NT2/D1 (cell line): ENCODE measurements around the gene LMOD2.

Experiments used
- DNase-seq: peaks from one replicate; pipeline ENCODE4 v3.0.0-alpha.2; 2011; ENCODE audit warnings: low read depth, low spot score
- H3K27me3 ChIP-seq: 2 replicates; pipeline ENCODE4 v1.6.0; 2011; ENCODE audit warnings: mild to moderate bottlenecking; ENCODE audit not compliant: insufficient read length, insufficient read depth
- H3K36me3 ChIP-seq: 2 replicates; pipeline ENCODE4 v1.6.1; 2011; ENCODE audit warnings: mild to moderate bottlenecking, low read length, mixed read lengths; ENCODE audit not compliant: insufficient read depth, insufficient read length
- H3K4me1 ChIP-seq: 2 replicates; pipeline ENCODE4 v1.5.1; 2011; ENCODE audit not compliant: insufficient read depth, insufficient read length
- H3K4me3 ChIP-seq: 2 replicates; pipeline ENCODE4 v1.5.1; 2011; ENCODE audit warnings: low read depth; ENCODE audit not compliant: insufficient read length
- H3K9ac ChIP-seq: 2 replicates; pipeline ENCODE4 v1.6.0; 2011; ENCODE audit warnings: low read depth; ENCODE audit not compliant: insufficient read length
- H3K9me3 ChIP-seq: 2 replicates; pipeline ENCODE4 v1.5.1; 2011; ENCODE audit warnings: mild to moderate bottlenecking, low read length; ENCODE audit not compliant: insufficient read depth
- SUZ12 ChIP-seq: IDR thresholded peaks from 2 replicates; pipeline ENCODE4 v1.6.1; 2011; ENCODE audit not compliant: insufficient read length, insufficient read depth; ENCODE audit errors: extremely low read depth
- YY1 ChIP-seq: IDR thresholded peaks from 2 replicates; pipeline ENCODE4 v1.6.1; 2011; ENCODE audit not compliant: insufficient read length, insufficient read depth
- ZNF274 ChIP-seq: IDR thresholded peaks from 2 replicates; pipeline ENCODE4 v1.6.1; 2011; ENCODE audit warnings: mild to moderate bottlenecking, low read depth, low read length

LMOD2 gene

DNA sequence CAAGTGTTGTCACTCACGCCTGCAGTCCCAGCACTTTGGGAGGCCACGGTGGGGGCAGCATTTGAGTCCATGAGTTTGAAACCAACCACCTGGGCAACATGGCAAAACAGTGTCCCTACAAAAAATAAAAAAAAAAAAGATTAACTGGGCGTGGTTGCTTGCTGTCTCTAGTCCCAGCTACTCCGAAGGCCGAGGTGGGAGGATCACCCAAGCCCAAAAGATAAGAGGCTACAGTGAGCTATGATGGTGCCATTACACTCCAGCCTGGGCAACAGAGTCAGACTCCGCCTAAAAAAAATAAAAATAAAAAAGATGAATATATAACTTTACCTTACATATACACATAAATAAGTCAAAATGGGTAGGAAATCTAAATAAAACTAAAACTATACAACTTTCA is 2.5 kb upstream of the LMOD2 start:
- Histone ChIP-seq H3K9me3 (no peaks in the 10 kb centered on the region), H3K27me3 (no peaks in the 10 kb centered on the region), H3K36me3 (no peaks in the 10 kb centered on the region), H3K9ac (no peak overlapping the region), H3K4me3 (no peak overlapping the region), H3K4me1 (no peaks in the 10 kb centered on the region)
- no peak for TF ChIP-seq SUZ12
- TF ChIP-seq ZNF274, result no peak
- TF ChIP-seq YY1, result no peak
- no peak for DNase-seq

DNA sequence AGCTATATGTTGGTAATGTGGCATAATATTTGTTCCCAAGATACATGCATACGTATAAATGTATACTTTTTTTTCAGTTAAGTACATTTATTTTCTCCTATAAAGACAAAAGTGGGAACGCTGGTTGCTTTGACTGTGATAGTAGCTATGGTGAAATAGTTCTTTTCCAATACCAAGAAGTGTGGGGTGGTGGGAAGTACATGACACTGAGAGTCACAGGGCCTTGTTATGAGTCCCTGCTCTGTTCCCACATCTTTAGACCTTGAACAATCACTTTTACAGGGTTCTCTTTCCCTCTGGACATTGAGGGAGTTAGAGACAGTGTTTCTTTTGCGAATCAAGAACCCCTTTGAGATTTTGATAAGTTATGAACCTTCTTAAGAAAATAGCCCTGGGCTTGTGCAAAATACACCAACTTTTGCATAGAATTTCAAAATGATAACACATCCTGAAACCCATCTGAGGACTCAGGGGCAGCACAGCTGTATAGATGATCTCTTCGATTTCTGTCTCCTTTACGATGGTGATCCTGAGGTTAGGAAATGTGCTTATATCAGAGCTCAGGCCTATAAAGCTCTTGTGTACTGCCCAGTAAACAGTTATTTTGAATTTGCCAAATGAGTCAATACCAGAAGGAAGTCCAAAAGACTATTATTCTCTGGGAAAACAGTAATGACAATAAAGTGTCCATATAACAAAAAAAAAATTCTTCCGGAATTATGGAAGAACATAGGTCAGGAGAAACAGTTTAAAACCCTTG is 1.1 kb downstream of the LMOD2 start:
- DNase-seq, result no peak
- no peak overlapping the region for H3K4me3 ChIP-seq
- TF ChIP-seq ZNF274, result no peak
- no peak for TF ChIP-seq YY1
- TF ChIP-seq SUZ12, result no peak
- H3K27me3 ChIP-seq, result no peaks in the 10 kb centered on the region
- no peaks in the 10 kb centered on the region for H3K36me3 ChIP-seq
- H3K9ac ChIP-seq, result no peak overlapping the region
- no peaks in the 10 kb centered on the region for H3K4me1 ChIP-seq
- no peaks in the 10 kb centered on the region for H3K9me3 ChIP-seq

DNA sequence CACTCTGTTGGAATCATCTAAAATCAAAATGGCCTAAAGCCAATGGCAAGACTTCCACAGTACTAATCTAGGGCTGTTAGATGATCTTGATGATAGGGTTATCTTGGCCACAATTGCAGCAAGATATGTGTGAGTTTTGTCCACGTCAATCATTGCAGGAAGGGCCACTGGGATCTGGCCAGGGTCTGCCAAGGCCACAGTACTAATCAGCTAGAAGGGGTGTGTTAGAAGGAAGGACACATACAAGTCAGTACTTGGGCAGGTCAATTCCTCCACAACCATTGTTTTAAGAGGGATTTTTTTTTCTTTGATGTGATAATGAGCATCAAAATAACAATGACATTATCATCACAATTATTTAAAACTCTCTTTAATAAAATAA is 1.6 kb downstream of the LMOD2 start:
- H3K4me1 ChIP-seq, result no peaks in the 10 kb centered on the region

DNA sequence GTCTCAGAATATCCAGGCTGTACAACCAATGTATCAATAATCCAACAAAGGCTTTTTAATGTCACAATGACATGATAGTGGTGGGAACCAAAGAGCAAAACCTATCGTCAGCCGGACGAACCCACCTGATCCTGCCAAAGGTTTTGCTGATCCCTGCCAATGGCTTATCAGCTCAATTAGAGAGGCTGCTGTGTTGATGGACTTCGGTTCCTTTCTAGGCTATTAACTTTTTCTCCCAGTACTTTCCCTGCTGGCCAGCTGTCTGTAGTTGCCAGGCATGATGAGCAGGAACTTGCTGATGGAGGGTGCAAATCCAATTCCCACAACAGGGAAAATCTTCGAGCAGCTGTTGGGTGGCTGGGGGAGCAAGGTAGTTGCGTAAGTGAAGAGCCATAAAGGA is 2.4 kb downstream of the LMOD2 start:
- Histone ChIP-seq H3K9ac (no peak overlapping the region), H3K27me3 (no peaks in the 10 kb centered on the region), H3K9me3 (no peaks in the 10 kb centered on the region), H3K4me3 (no peak overlapping the region), H3K4me1 (no peaks in the 10 kb centered on the region), H3K36me3 (no peaks in the 10 kb centered on the region)
- TF ChIP-seq SUZ12 (no peak), ZNF274 (no peak), YY1 (no peak)
- DNase-seq, result no peak

More for the DNA sequence above, 1.6 kb downstream of the LMOD2 start:
- no peaks in the 10 kb centered on the region for H3K36me3 ChIP-seq
- TF ChIP-seq ZNF274 (no peak), SUZ12 (no peak), YY1 (no peak)
- H3K27me3 ChIP-seq, result no peaks in the 10 kb centered on the region
- H3K4me3 ChIP-seq, result no peak overlapping the region
- H3K9ac ChIP-seq, result no peak overlapping the region
- no peak for DNase-seq
- no peaks in the 10 kb centered on the region for H3K9me3 ChIP-seq

DNA sequence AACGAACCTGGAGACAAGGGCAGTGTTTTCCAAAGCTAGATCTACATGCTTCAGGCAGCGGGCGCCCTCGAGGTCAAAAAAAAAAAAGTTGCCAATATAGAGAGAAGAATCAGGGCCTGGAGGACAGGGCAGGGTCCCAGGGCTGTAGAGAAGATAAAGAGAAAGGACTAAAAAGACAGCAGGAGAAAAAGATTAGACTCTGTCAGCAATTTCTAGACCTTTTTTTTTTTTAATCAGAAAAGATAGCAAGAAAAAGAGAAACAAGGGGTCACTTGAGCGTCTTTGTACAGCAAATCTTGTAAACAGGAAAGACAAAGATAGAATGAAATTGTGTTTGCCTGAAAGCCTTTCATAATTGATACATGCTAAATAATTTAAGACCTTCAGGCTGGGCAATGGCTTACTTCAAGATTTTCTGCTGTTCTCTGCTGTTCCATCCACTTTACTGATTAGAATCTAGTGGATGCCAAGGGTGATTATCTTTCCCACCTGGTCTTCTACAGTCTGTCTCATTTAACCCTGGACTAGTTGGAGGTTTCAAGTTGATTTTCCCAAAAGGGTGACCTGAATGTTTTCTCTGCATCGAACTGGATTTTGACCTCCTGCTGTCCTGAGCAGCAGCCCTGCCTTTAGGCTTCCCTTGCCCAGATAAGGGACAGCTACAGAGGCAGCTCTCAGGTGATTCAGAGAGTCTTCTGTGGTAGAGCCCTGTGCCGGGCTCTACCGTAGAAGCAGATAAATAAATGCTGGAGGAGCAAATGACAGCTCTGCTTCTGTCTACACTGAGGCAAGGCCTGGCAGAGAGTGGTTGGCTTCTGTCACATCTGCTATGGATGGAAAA is 5.1 kb downstream of the LMOD2 start:
- Histone ChIP-seq H3K4me3 (no peak overlapping the region), H3K36me3 (no peaks in the 10 kb centered on the region), H3K9me3 (no peaks in the 10 kb centered on the region), H3K9ac (no peak overlapping the region), H3K27me3 (no peaks in the 10 kb centered on the region), H3K4me1 (no peaks in the 10 kb centered on the region)
- no peak for TF ChIP-seq YY1
- TF ChIP-seq ZNF274, result no peak
- no peak for TF ChIP-seq SUZ12
- DNase-seq, result no peak

DNA sequence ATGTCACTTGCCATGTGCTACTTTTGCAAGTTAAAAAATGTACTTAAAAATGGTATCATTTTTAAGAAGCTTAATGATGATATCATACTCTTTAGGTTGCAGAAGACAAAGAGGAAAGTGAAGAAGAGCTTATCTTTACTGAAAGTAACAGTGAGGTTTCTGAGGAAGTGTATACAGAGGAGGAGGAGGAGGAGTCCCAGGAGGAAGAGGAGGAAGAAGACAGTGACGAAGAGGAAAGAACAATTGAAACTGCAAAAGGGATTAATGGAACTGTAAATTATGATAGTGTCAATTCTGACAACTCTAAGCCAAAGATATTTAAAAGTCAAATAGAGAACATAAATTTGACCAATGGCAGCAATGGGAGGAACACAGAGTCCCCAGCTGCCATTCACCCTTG is 6.1 kb downstream of the LMOD2 start:
- H3K4me1 ChIP-seq, result no peaks in the 10 kb centered on the region
- no peaks in the 10 kb centered on the region for H3K27me3 ChIP-seq
- no peak for TF ChIP-seq ZNF274
- no peak for TF ChIP-seq YY1
- TF ChIP-seq SUZ12, result no peak
- H3K9me3 ChIP-seq, result no peaks in the 10 kb centered on the region
- H3K4me3 ChIP-seq, result no peak overlapping the region
- no peak for DNase-seq
- no peak overlapping the region for H3K9ac ChIP-seq
- H3K36me3 ChIP-seq, result no peaks in the 10 kb centered on the region

DNA sequence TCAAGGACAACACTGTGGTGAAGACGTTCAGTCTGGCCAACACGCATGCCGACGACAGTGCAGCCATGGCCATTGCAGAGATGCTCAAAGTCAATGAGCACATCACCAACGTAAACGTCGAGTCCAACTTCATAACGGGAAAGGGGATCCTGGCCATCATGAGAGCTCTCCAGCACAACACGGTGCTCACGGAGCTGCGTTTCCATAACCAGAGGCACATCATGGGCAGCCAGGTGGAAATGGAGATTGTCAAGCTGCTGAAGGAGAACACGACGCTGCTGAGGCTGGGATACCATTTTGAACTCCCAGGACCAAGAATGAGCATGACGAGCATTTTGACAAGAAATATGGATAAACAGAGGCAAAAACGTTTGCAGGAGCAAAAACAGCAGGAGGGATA is 6.6 kb downstream of the LMOD2 start:
- no peak for DNase-seq
- Histone ChIP-seq H3K36me3 (no peaks in the 10 kb centered on the region), H3K4me3 (no peak overlapping the region), H3K9me3 (no peaks in the 10 kb centered on the region), H3K4me1 (no peaks in the 10 kb centered on the region), H3K9ac (no peak overlapping the region), H3K27me3 (no peaks in the 10 kb centered on the region)
- TF ChIP-seq YY1 (no peak), SUZ12 (no peak), ZNF274 (no peak)
